HG03135 (cell line): ENCODE data around the gene RNF40.
A peak's percentile ranks its signal among the peaks of the same experiment; 100 is the strongest.

Experiments
- ATAC-seq: cut with Tn5 transposase; IDR thresholded peaks from one replicate; pipeline ENCODE4 v1.9.1; 2021; ENCODE audit warnings: mild to moderate bottlenecking, moderate library complexity; ENCODE audit not compliant: unreplicated experiment

Gene RNF40

GRCh38 chr16:30761427-30761927, 645 bp upstream of the RNF40 start:
- ATAC-seq: peak; percentile 24

- ATAC-seq: no peak
These were observed 1.0 kb downstream of the RNF40 start for GRCh38 chr16:30762991-30763725.

GRCh38 chr16:30764086-30764485, 2.0 kb downstream of the RNF40 start:
- ATAC-seq: no peak

- ATAC-seq: no peak
These were observed 2.8 kb downstream of the RNF40 start for GRCh38 chr16:30764816-30765465.

GRCh38 chr16:30766206-30766932, 4.2 kb downstream of the RNF40 start:
- ATAC-seq: no peak

GRCh38 chr16:30766933-30767284, 4.8 kb downstream of the RNF40 start:
- ATAC-seq: no peak

GRCh38 chr16:30767767-30768465, 5.8 kb downstream of the RNF40 start:
- ATAC-seq: no peak

GRCh38 chr16:30768583-30769181, 6.6 kb downstream of the RNF40 start:
- no peak for ATAC-seq

- no peak for ATAC-seq
These were observed 7.4 kb downstream of the RNF40 start for GRCh38 chr16:30769379-30770089.

- ATAC-seq: no peak
These were observed 9.6 kb downstream of the RNF40 start for GRCh38 chr16:30771726-30772125.

- ATAC-seq: no peak
These were observed 11.7 kb downstream of the RNF40 start for GRCh38 chr16:30773826-30774225.

- ATAC-seq: no peak
These were observed 12.4 kb downstream of the RNF40 start for GRCh38 chr16:30774367-30775130.

- ATAC-seq: no peak
These were observed 12.9 kb downstream of the RNF40 start for GRCh38 chr16:30775131-30775391.

- ATAC-seq: peak; percentile 46
These were observed 13.5 kb downstream of the RNF40 start for GRCh38 chr16:30775392-30776188.

GRCh38 chr16:30777591-30778297, 15.6 kb downstream of the RNF40 start:
- ATAC-seq: no peak

- ATAC-seq: no peak
These were observed 16.6 kb downstream of the RNF40 start for GRCh38 chr16:30778549-30779244.

GRCh38 chr16:30779596-30779995, 17.5 kb downstream of the RNF40 start:
- no peak for ATAC-seq

- no peak for ATAC-seq
These were observed 17.9 kb downstream of the RNF40 start for GRCh38 chr16:30780021-30780420.
